ENCODE data around the gene NR6A1. TPM values are rescaled to one million over a fixed set of nuclear protein-coding genes. Genes with fewer than 3 reads are reported as not detected.

NR6A1 gene
- total RNA-seq, 2 experiments from 2014 or later: 17.5 to 23.0 TPM

DNA sequence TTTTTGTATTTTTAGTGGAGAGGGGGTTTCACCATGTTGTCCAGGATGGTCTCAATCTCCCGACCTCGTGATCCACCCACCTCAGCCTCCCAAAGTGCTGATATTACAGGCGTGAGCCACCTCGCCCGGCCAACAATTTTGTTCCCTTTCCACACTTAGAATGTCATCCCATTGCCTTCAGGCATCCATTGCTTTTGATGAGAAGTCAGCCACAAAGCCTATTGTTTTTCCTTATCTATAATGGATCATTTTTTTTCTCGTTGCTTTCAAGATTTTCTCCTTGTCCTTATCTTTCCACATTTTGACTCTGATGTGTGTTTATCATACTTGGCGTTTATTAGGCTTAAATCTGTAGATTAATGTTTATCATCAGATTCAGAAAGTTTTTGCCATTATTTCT is 64.4 kb downstream of the NR6A1 start:
- POLR2A ChIA-PET: no interaction called here
- Histone ChIP-seq H2AFZ (ENCODE audit: low read length) (no peak overlapping the region), H3K27ac (ENCODE audit: low read depth, low read length, poor library complexity, severe bottlenecking) (no peak overlapping the region), H3K4me1 (ENCODE audit: insufficient read depth, low read length, poor library complexity, severe bottlenecking) (peaks cover 2% of the 10 kb centered on the region), H3K9me2 (ENCODE audit: insufficient read depth, low read length) (no peaks in the 10 kb centered on the region), H3K79me2 (ENCODE audit: insufficient read depth, low read depth, low read length) (no peaks in the 10 kb centered on the region), H3K4me2 (ENCODE audit: low read length) (no peak overlapping the region), H3K4me3 (ENCODE audit: low read depth, low read length, poor library complexity, severe bottlenecking) (no peak overlapping the region), H4K20me1 (ENCODE audit: insufficient read depth, low read length) (0 out of 2 replicates have a peak, but pooled peaks cover 4% of the 10 kb centered on the region), H3K9me3 (ENCODE audit: low read length) (0 out of 2 replicates have a peak, but pooled peaks cover 4% of the 10 kb centered on the region), H3K36me3 (ENCODE audit: insufficient read depth, low read length) (peaks cover 15% of the 10 kb centered on the region)
- TF ChIP-seq, protein P1, sequence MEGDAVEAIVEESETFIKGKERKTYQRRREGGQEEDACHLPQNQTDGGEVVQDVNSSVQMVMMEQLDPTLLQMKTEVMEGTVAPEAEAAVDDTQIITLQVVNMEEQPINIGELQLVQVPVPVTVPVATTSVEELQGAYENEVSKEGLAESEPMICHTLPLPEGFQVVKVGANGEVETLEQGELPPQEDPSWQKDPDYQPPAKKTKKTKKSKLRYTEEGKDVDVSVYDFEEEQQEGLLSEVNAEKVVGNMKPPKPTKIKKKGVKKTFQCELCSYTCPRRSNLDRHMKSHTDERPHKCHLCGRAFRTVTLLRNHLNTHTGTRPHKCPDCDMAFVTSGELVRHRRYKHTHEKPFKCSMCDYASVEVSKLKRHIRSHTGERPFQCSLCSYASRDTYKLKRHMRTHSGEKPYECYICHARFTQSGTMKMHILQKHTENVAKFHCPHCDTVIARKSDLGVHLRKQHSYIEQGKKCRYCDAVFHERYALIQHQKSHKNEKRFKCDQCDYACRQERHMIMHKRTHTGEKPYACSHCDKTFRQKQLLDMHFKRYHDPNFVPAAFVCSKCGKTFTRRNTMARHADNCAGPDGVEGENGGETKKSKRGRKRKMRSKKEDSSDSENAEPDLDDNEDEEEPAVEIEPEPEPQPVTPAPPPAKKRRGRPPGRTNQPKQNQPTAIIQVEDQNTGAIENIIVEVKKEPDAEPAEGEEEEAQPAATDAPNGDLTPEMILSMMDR (conservative IDR thresholded peaks at IDR 0.05; ENCODE audit: low read length): no peak
- TF ChIP-seq EZH2phosphoT487 (IDR thresholded peaks at IDR 0.05; ENCODE audit: borderline replicate concordance, low read depth, low read length): no peak
- intact Hi-C loops (cut with micrococcal nuclease; ENCODE audit: unreplicated experiment): no loop called here
- CTCF ChIA-PET (ENCODE audit: unreplicated experiment): no interaction called here
- DNase-seq (ENCODE audit: low spot score): no peak
- no TSS peak for BruUV-seq (replicated peaks)

DNA sequence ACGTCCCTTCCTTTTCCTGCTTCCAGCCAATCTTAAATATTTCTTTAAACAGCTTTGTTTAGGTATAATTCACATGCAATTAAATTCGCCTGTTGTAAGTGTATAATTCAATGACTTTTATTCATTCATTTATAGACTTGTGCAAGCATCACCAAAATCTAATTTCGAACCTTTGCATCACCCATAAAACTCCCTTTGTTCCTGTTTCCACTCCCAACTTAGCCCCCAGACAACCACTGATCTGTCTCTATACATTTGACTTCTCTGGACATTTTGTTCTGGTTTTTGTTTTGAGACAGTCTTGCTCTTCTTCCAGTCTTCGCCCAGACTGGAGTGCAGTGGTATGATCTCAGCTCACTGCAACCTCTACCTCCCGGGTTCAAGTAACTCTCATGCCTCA is 71.5 kb downstream of the NR6A1 start:
- BruUV-seq (replicated peaks): no TSS peak
- POLR2A ChIA-PET: no interaction called here
- TF ChIP-seq, protein P1 (conservative IDR thresholded peaks at IDR 0.05; ENCODE audit: low read length): no peak
- no peak for TF ChIP-seq EZH2phosphoT487 (IDR thresholded peaks at IDR 0.05; ENCODE audit: borderline replicate concordance, low read depth, low read length)

DNA sequence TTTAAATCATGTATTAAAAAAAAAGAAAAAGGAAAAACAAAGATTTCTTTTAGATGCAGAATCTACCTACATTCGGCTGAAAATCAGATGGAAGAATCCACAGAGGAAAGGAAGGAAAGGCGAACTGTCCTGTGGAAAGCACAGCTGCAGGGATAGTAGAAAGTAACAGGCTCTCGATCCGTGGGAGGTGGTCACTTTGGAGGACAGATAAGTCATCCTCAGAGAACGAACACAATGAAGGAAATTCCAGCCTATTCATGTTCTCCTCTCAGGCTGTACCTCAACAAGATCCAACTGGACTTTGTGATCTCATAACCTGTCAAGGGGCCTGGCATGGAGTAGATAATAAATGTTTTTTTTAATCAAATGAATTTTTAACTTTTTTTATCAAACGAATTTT is 72.8 kb downstream of the NR6A1 start:
- no peak overlapping the region for H2AFZ ChIP-seq (ENCODE audit: low read length)
- H3K27ac ChIP-seq (ENCODE audit: low read depth, low read length, poor library complexity, severe bottlenecking): no peak overlapping the region
- DNase-seq (ENCODE audit: low spot score): no peak
- intact Hi-C loops (cut with micrococcal nuclease; ENCODE audit: unreplicated experiment): no loop called here
- ChIA-PET CTCF (ENCODE audit: unreplicated experiment) (no interaction called here), POLR2A (interaction anchor here (0.6 to 1.6 kb wide), 2 partner anchors 17 to 164 kb away, joined by 4 read pairs; no protein-coding TSS in a partner anchor)
- no peak for TF ChIP-seq EZH2phosphoT487 (IDR thresholded peaks at IDR 0.05; ENCODE audit: borderline replicate concordance, low read depth, low read length)
- TF ChIP-seq, protein P1 (conservative IDR thresholded peaks at IDR 0.05; ENCODE audit: low read length): no peak
- no peak overlapping the region for H3K4me3 ChIP-seq (ENCODE audit: low read depth, low read length, poor library complexity, severe bottlenecking)
- no peaks in the 10 kb centered on the region for H3K4me1 ChIP-seq (ENCODE audit: insufficient read depth, low read length, poor library complexity, severe bottlenecking)
- no peak overlapping the region for H3K4me2 ChIP-seq (ENCODE audit: low read length)
- 0 out of 2 replicates have a peak, but pooled peaks cover under 1% of the 10 kb centered on the region for H3K9me3 ChIP-seq (ENCODE audit: low read length)
- 0 out of 2 replicates have a peak, but pooled peaks cover 3% of the 10 kb centered on the region for H4K20me1 ChIP-seq (ENCODE audit: insufficient read depth, low read length)
- H3K9me2 ChIP-seq (ENCODE audit: insufficient read depth, low read length): no peaks in the 10 kb centered on the region
- H3K79me2 ChIP-seq (ENCODE audit: insufficient read depth, low read depth, low read length): no peaks in the 10 kb centered on the region
- no TSS peak for BruUV-seq (replicated peaks)
- H3K36me3 ChIP-seq (ENCODE audit: insufficient read depth, low read length): peaks cover 9% of the 10 kb centered on the region

More for the DNA sequence above, 71.5 kb downstream of the NR6A1 start:
- Histone ChIP-seq H3K27ac (ENCODE audit: low read depth, low read length, poor library complexity, severe bottlenecking) (no peak overlapping the region), H3K4me3 (ENCODE audit: low read depth, low read length, poor library complexity, severe bottlenecking) (no peak overlapping the region), H2AFZ (ENCODE audit: low read length) (no peak overlapping the region), H3K4me1 (ENCODE audit: insufficient read depth, low read length, poor library complexity, severe bottlenecking) (no peaks in the 10 kb centered on the region), H3K9me3 (ENCODE audit: low read length) (0 out of 2 replicates have a peak, but pooled peaks cover 4% of the 10 kb centered on the region), H3K79me2 (ENCODE audit: insufficient read depth, low read depth, low read length) (no peaks in the 10 kb centered on the region), H3K4me2 (ENCODE audit: low read length) (no peak overlapping the region), H3K9me2 (ENCODE audit: insufficient read depth, low read length) (no peaks in the 10 kb centered on the region), H3K36me3 (ENCODE audit: insufficient read depth, low read length) (peaks cover 15% of the 10 kb centered on the region), H4K20me1 (ENCODE audit: insufficient read depth, low read length) (0 out of 2 replicates have a peak, but pooled peaks cover 3% of the 10 kb centered on the region)
- intact Hi-C loops (cut with micrococcal nuclease; ENCODE audit: unreplicated experiment): no loop called here
- DNase-seq (ENCODE audit: low spot score): no peak
- CTCF ChIA-PET (ENCODE audit: unreplicated experiment): no interaction called here
